DMS53 (cell line): ENCODE results near the gene VWC2L.

ENCODE experiments used
- DNase-seq: peaks from one replicate; lab custom pipeline; 2025; lab: John Stamatoyannopoulos, UW

VWC2L gene

GRCh38 chr2:214593727-214594126 lies 182.9 kb downstream of the VWC2L start:
- DNase-seq, result no peak

- no peak for DNase-seq
Observed at GRCh38 chr2:214601852-214602633, 191.2 kb downstream of the VWC2L start.

GRCh38 chr2:214604861-214605260 lies 194.0 kb downstream of the VWC2L start:
- no peak for DNase-seq

- DNase-seq, result no peak
Observed at GRCh38 chr2:214607051-214607450, 196.2 kb downstream of the VWC2L start.

GRCh38 chr2:214611015-214611414 lies 200.2 kb downstream of the VWC2L start:
- DNase-seq, result no peak

- no peak for DNase-seq
Observed at GRCh38 chr2:214624166-214624760, 213.4 kb downstream of the VWC2L start.

- DNase-seq, result no peak
Observed at GRCh38 chr2:214628091-214628490, 217.2 kb downstream of the VWC2L start.
